Left renal cortex interstitium (tissue), 4 donors: ENCODE measurements around the gene C3AR1. TPM values are rescaled to one million over a fixed set of nuclear protein-coding genes. Genes with fewer than 3 reads are reported as not detected.
"Not testable (repeated sequence)": the region's sequence is repeated elsewhere in the genome, so short reads cannot be mapped to it uniquely, and the experiment has no call there.

ENCODE experiments used
- DNase-seq, 4 donors: peaks; one replicate each; pipeline ENCODE4 v3.0.0-alpha.2; 2013; ENCODE audit warnings: low read depth in 4 of 4, low spot score in 2 of 4, missing footprints in 1 of 4
- polyA plus RNA-seq, 4 donors: library from polyadenylated mRNA; unstranded; fragments of 120-200 nt; gene quantifications; one replicate each; pipeline ENCODE4 v1.2.1, GENCODE V29; 2013; ENCODE audit not compliant: insufficient read length in 4 of 4

C3AR1 gene
- polyA plus RNA-seq, result 1 to 10 TPM; 2.2 to 4.6 (median 3.2) TPM

- no peak for DNase-seq
These were observed at the start of gene C3AR1 for GRCh38 chr12:8065991-8066594. Gene C3AR1, minus strand, starts transcription at chr12:8066359. Its CDS starts 6,174 bp downstream, at chr12:8060185.

GRCh38 chr12:8113117-8113516 is 47.0 kb upstream of the C3AR1 start:
- DNase-seq, result not testable (repeated sequence)

GRCh38 chr12:8108808-8109398 is 42.7 kb upstream of the C3AR1 start:
- peak; percentile 23 to 69 (median 48) for DNase-seq

GRCh38 chr12:8099235-8099634 is 33.1 kb upstream of the C3AR1 start:
- no peak for DNase-seq

GRCh38 chr12:8096281-8096915 is 30.2 kb upstream of the C3AR1 start:
- no peak for DNase-seq

GRCh38 chr12:8093291-8093690 is 27.1 kb upstream of the C3AR1 start:
- DNase-seq, result no peak

DNA sequence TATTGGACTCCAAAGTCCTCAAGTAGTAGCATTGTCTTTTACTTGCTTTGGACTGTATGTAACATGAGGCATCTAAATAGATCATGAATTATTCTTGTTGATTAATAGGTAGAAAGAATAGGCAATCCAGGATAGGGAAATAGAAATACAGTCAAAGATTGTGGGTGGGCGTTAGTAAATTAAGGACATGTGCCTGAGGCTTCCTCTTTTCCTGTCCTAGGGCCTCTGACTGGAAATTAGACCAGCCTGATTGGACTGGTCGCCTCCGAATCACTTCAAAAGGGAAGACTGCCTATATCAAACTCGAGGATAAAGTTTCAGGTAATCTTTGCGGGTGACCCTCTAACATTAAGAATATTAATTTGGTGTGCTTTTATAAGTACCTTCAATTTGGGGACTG is 23.6 kb upstream of the C3AR1 start:
- no peak for DNase-seq

DNA sequence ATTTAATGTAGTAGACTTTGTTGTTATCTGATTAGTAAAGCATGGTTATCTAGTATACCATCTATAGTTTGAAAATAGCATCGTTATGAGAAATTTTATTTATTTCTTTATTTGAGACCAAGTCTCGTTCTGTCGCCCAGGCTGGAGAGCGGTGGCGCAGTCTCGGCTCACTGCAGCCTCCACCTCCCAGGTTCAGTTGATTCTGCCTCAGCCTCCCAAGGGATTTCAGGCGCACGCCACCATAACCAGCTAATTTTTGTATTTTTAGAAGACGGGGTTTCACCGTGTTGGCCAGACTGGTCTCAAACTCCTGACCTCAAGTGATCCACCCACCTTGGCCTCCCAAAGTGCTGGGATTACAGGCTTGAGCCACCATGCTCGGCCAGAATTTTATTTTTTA is 23.1 kb upstream of the C3AR1 start:
- DNase-seq, result not testable (repeated sequence)

DNA sequence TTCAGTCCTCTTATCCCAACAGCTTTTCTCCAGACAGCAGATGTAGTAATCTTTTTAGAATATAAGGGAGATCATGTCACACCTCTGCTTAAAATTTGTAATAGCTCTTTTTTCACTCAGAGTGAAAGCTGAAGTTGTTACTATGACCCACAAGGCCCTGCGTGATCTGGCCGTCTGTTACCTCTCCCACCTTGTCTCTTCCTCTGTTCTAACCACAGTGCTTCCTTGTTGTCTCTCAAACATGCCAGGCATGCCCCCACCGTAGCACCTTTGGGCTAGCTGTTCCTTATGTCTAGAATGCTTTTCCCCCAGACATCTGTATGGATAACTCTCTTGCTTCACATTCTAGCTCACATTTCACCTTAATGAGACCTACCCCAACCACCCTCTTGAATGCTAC is 22.4 kb upstream of the C3AR1 start:
- no peak for DNase-seq

DNA sequence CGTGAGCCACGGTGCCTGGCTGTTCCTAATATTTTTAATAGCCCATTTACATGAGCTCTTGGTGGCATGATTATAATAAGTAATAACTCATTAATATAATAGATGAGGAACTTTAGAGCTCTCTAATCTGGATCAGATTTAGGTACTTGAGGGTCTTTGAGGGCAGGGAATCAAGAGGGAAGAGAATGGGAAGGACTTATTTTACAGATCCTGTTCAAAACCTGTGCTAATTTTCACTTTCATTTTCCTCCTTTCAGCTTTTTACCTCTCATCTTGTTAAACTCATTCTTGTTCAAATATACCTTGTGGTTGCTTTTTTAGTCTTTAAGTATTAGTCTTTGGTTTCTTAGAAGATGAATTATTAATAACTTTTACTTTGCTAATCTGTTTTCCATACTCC is 21.5 kb upstream of the C3AR1 start:
- DNase-seq, result no peak

- DNase-seq, result not testable (repeated sequence)
These were observed 18.2 kb upstream of the C3AR1 start for GRCh38 chr12:8084351-8084750.

DNA sequence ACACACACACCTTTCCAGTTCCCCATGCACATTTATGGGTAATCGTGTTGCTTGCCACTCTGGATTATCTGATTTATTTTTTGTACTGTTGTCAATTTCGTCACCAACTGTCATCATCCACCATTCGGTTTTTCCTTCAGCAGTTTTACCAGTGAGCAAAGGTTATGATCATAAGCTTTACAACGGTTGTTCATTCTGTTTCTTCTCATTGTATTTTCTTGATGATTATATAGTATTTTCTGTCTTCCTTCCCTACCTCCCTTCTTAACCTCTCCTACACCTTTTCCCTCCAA is 16.6 kb upstream of the C3AR1 start:
- DNase-seq, result no peak

GRCh38 chr12:8081251-8081920 is 15.2 kb upstream of the C3AR1 start:
- peak in 3 of 4 donors; percentile 20 to 53 (median 32) for DNase-seq

- no peak for DNase-seq
These were observed 14.0 kb upstream of the C3AR1 start for GRCh38 chr12:8080120-8080519.

- no peak for DNase-seq
These were observed 12.8 kb upstream of the C3AR1 start for GRCh38 chr12:8078916-8079315.

DNA sequence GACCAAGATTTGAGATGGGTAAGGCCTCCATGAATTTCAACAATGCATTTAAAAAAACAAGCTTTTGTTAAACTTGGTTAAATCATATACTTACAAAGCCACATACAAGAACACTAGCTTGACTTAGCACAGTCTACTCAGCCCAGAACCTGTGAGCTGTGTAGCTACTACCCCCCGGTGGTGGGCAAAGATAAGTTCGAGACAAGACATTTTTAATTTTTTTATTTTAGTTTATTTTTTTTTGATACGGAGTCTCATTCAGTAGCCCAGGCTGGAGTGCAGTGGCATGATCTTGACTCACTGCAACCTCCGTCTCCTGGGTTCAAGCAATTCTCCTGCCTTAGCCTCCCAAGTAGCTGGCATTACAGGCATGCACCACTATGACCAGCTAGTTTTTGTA is 12.2 kb upstream of the C3AR1 start:
- peak in 1 of 4 donors; percentile 32 for DNase-seq

DNA sequence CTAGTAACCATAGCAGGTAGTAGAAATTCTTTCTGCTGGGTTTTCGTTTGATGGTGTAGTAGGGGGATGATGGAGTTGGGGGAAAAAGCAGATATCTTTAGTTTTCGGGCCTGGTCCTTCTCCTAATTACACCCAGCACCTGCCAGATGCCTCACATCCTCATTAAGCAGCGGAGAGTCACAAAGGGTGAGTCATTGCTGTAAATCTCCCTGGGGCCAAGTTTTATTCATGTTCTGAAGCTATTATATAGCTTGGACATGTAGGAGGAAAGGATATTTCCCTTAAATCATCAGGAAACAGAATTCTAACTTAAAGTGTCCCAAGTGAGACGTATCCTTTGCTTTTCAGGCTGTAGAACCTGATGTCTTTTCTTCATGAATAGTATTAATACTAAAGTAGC is 11.0 kb upstream of the C3AR1 start:
- DNase-seq, result peak in 1 of 4 donors; percentile 13

- DNase-seq, result no peak
These were observed 10.2 kb upstream of the C3AR1 start for GRCh38 chr12:8076366-8076765.

- no peak for DNase-seq
These were observed 9.8 kb upstream of the C3AR1 start for GRCh38 chr12:8075935-8076334.

- DNase-seq, result not testable (repeated sequence)
These were observed 5.7 kb upstream of the C3AR1 start for GRCh38 chr12:8071820-8072219.

DNA sequence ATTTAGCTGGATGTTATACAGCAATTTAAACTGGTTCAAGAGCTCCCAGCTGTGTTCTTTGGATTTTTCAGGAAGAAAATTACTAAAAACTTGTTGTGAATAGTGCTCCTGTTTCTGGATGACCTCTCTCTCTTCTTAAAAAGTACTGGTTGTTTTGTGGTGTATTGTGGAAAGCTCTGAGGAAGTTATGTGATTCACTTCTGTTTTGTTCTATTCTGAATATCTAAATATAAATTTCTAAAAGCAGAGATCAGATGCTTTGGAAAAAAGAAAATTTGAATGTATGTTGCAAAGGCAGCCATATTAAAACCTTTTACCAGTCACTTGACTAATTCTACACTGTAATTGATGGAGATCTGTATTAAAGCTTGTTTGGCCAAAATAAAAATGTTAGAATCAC is 3.4 kb upstream of the C3AR1 start:
- no peak for DNase-seq

DNA sequence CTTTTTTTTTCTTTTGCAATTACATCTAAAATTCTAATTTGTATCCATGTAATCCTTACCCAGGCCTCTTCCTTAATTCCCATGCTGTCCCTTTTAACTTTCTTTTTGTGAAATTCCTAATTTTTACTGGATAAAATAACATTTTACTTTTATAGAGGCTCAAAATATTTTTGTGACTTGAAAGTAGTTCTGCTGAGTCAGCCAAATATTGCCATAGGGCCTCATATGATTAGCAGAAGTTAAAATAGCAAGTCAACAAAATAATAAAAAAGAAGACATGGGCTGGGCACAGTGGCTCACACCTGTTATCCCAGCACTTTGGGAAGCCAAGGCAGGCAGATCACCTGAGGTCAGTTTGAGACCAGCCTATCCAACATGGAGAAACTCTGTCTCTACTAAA is 2.0 kb downstream of the C3AR1 start:
- no peak for DNase-seq
